Measurements from ENCODE around the gene EYS. TPM values are rescaled to one million over a fixed set of nuclear protein-coding genes. Genes with fewer than 3 reads are reported as not detected.

Gene EYS
- polyA plus RNA-seq, 1 of the 3 experiments (the other 2 are of a cell fraction) = 0.05 TPM

DNA sequence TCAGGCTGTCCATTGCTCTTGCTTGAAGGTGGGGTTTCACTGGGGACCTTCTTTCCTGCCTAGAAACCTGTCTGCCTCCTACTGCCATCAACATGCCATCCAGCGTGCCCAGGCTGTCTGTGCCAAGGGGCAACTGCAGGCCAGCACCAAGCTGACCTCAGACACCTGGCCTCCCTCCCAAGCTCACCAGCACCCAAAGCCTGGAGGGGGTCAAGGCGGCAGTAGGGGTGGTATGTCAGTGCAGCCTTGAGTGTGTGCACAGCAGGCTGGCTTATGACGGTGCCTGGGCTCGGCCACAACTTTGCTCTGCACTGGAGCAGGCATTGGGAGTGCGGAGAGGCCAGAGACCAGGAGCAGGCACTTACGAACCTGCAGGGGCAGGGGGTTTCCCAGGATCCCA, 149.0 kb downstream of the EYS start:
- 42% methylated on average over 6 of the region's 6 CpGs for WGBS (ENCODE audit: low lambda C conversion rate)
- H3K9me2 ChIP-seq = no peaks in the 10 kb centered on the region
- no peaks in the 10 kb centered on the region for H3K4me1 ChIP-seq (ENCODE audit: control insufficient read depth in 1 of 2, insufficient read depth in 2 of 2, low read depth in 1 of 2, low read length in 1 of 2)
- ChIA-PET CTCF (no interaction called here), POLR2A (no interaction called here)
- TF ChIP-seq EZH2phosphoT487 (IDR thresholded peaks at IDR 0.05; ENCODE audit: borderline replicate concordance, low read depth) = no peak
- H3K36me3 ChIP-seq (replicated peaks in 1 of 2; ENCODE audit: control insufficient read depth in 1 of 2, insufficient read depth in 2 of 2, low read length in 1 of 2) = no peaks in the 10 kb centered on the region
- no peaks in the 10 kb centered on the region for H4K20me1 ChIP-seq (ENCODE audit: insufficient read depth)
- H3K4me3 ChIP-seq (ENCODE audit: low read depth in 2 of 2, low read length in 1 of 2) = no peak overlapping the region
- no peaks in the 10 kb centered on the region for H3K79me2 ChIP-seq (ENCODE audit: insufficient read depth)
- no peak overlapping the region for H2AFZ ChIP-seq (ENCODE audit: low read depth)
- no peaks in the 10 kb centered on the region for H3K9me3 ChIP-seq
- H3K9ac ChIP-seq = no peak overlapping the region
- no peaks in the 10 kb centered on the region for H3K27me3 ChIP-seq (ENCODE audit: insufficient read depth)
- H3K27ac ChIP-seq (ENCODE audit: low read depth in 2 of 2, low read length in 1 of 2) = no peak overlapping the region
- no peak overlapping the region for H3K4me2 ChIP-seq
- DNase-seq = no peak
- H3F3A ChIP-seq (replicated peaks; ENCODE audit: insufficient read depth) = no peaks in the 10 kb centered on the region

DNA sequence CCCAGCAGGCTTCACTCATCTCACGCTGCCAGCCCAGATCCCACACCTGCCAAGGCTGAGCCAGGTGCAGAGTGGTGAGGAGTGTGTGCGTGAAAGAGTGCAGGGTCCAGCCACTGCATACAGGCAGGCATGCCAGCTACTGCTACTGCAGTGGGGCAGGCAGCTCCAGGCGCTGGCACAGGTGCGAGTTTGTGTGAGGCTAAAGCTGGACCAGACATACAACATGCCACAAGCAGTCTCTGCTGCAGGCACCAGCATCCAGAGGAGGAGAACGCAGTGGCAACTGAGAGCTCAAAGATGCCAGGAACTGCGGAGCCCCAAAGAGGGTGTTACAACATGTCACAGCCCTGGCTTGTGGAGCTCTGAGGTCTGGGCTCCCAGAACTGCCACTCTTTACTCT, 149.8 kb downstream of the EYS start:
- TF ChIP-seq, protein P1, sequence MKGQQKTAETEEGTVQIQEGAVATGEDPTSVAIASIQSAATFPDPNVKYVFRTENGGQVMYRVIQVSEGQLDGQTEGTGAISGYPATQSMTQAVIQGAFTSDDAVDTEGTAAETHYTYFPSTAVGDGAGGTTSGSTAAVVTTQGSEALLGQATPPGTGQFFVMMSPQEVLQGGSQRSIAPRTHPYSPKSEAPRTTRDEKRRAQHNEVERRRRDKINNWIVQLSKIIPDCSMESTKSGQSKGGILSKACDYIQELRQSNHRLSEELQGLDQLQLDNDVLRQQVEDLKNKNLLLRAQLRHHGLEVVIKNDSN (IDR thresholded peaks at IDR 0.05; ENCODE audit: borderline replicate concordance, low read depth) = no peak
- TF ChIP-seq, protein P2, sequence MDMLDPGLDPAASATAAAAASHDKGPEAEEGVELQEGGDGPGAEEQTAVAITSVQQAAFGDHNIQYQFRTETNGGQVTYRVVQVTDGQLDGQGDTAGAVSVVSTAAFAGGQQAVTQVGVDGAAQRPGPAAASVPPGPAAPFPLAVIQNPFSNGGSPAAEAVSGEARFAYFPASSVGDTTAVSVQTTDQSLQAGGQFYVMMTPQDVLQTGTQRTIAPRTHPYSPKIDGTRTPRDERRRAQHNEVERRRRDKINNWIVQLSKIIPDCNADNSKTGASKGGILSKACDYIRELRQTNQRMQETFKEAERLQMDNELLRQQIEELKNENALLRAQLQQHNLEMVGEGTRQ (IDR thresholded peaks at IDR 0.05; ENCODE audit: borderline replicate concordance, low read depth, low read length) = no peak
- TF ChIP-seq ELF1 (IDR thresholded peaks at IDR 0.05) (no peak), SMC3 (IDR thresholded peaks at IDR 0.05; ENCODE audit: low read depth, low read length) (no peak), RCOR1 (IDR thresholded peaks at IDR 0.05; ENCODE audit: low read length) (no peak), TAF1 (IDR thresholded peaks at IDR 0.05; ENCODE audit: borderline replicate concordance, low read depth, low read length) (no peak), SIN3A (IDR thresholded peaks at IDR 0.05; ENCODE audit: borderline replicate concordance, low read depth, low read length) (no peak), EP300 (IDR thresholded peaks at IDR 0.05; ENCODE audit: borderline replicate concordance in 1 of 2, low read depth in 1 of 2, low read length in 1 of 2) (no peak), CTCF (IDR thresholded peaks at IDR 0.05) (no peak), JUND (IDR thresholded peaks at IDR 0.05) (no peak), FOXM1 (IDR thresholded peaks at IDR 0.05; ENCODE audit: low read depth) (no peak), GATA2 (CRISPR knock-in tag; IDR thresholded peaks at IDR 0.05) (no peak), TEAD4 (IDR thresholded peaks at IDR 0.05; ENCODE audit: borderline replicate concordance, insufficient read depth) (no peak), POLR2AphosphoS5 (IDR thresholded peaks at IDR 0.05; ENCODE audit: low read depth, low read length) (no peak)
- Histone ChIP-seq H3K79me2 (ENCODE audit: insufficient read depth) (no peaks in the 10 kb centered on the region), H3K36me3 (replicated peaks in 1 of 2; ENCODE audit: control insufficient read depth in 1 of 2, insufficient read depth in 2 of 2, low read length in 1 of 2) (no peaks in the 10 kb centered on the region), H3K9ac (no peak overlapping the region), H3K4me1 (ENCODE audit: control insufficient read depth in 1 of 2, insufficient read depth in 2 of 2, low read depth in 1 of 2, low read length in 1 of 2) (no peaks in the 10 kb centered on the region), H2AFZ (ENCODE audit: low read depth) (no peak overlapping the region), H3K27ac (ENCODE audit: low read depth in 2 of 2, low read length in 1 of 2) (no peak overlapping the region), H3F3A (replicated peaks; ENCODE audit: insufficient read depth) (no peaks in the 10 kb centered on the region), H3K27me3 (ENCODE audit: insufficient read depth) (no peaks in the 10 kb centered on the region), H3K9me2 (no peaks in the 10 kb centered on the region), H4K20me1 (ENCODE audit: insufficient read depth) (no peaks in the 10 kb centered on the region), H3K9me3 (no peaks in the 10 kb centered on the region), H3K4me3 (ENCODE audit: low read depth in 2 of 2, low read length in 1 of 2) (no peak overlapping the region), H3K4me2 (no peak overlapping the region)
- CTCF ChIA-PET = no interaction called here
- 38% methylated on average over 1 of the region's 6 CpGs for WGBS (ENCODE audit: low lambda C conversion rate)
- no peak for DNase-seq
- POLR2A ChIA-PET = no interaction called here

All from SK-N-SH (cell line).